GM19438 (cell line): ENCODE results near the gene AKAIN1.

Source experiments
- ATAC-seq: cut with Tn5 transposase; IDR thresholded peaks from one replicate; pipeline ENCODE4 v1.9.1; 2021; ENCODE audit warnings: low read depth; ENCODE audit not compliant: unreplicated experiment

AKAIN1 gene

DNA sequence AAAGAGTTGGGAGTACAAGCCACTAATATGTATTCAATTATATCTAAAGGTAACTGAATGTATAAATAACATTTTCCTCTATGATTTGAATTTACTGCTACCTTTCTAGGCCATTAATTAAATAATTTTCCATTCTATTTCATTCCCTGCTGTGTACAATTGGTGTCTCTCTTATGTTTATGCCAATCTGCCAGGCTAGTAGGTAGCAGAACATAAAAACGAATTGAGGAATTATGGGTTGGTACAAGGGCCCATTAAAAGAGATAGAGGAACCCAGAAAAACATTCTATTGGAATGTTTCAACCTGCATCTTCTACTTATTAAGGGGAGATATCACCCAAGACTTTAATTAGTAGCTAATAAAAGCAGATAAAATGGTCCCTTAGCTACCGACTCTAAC is 32.2 kb downstream of the AKAIN1 start:
- no peak for ATAC-seq

DNA sequence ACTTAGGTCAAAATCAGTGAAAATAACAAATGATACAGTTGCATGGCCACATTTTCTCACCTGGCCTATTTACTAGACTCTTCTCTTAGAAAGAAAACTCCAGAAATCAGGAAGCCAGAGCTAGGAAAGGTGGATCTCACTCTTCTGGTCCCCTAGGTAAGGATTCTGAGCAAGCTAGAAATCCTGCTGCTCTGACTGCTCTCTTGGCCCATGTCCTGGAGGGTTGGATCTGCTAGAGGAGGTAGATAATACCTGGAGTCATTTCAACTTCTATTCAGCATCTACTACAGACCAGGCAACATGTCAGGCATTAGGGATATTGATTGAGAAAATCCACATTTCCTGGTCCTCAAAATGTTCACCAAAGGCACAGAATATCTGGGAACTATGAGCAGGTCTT is 34.9 kb downstream of the AKAIN1 start:
- no peak for ATAC-seq

GRCh38 chr18:5159080-5159479 is 38.0 kb downstream of the AKAIN1 start:
- no peak for ATAC-seq

GRCh38 chr18:5158587-5158986 is 38.5 kb downstream of the AKAIN1 start:
- no peak for ATAC-seq

DNA sequence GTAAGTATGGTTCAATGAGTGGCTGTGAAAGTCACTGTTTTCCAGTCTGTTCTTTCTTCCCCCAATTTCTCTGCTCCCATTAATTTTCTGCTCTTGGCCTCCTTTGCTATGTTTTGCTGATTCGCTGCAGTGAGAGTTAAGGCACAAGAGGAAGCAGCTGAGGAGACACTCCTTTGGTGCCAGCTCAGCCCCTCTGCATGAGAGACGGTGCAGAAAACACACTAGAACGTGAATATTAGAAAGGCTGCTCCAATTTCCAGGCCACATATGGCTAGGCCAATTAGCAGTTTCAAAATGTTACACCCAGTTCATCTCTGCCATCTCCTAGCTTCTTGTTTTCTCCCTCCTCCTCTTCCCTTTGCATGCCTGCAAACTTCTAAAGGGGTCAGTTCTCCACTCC is 38.9 kb downstream of the AKAIN1 start:
- no peak for ATAC-seq

- no peak for ATAC-seq
These were observed 41.2 kb downstream of the AKAIN1 start for GRCh38 chr18:5155907-5156287.

- ATAC-seq = no peak
These were observed 41.7 kb downstream of the AKAIN1 start for GRCh38 chr18:5155218-5155906.

- ATAC-seq = no peak
These were observed 44.6 kb downstream of the AKAIN1 start for GRCh38 chr18:5152343-5153020.

GRCh38 chr18:5150894-5151293 is 46.2 kb downstream of the AKAIN1 start:
- ATAC-seq = no peak

DNA sequence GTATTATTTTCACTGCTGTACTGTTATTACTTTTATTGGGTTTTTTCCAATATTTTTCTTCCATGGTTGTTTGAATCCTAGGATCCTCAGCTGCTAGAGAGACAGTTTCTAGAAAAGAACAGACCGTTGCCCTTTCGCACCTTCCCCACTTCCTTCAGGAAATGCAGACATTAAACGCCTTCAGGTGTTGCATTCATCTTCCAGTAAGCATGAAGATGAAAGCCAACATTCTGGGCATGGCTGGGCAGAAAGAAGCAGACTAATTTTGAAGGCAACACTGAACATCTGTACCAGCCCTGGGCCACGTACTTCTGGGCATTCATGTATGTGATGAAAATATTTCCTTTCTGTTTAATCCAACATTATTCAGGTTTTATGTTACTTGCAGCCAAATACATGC is 51.0 kb downstream of the AKAIN1 start:
- ATAC-seq = no peak

DNA sequence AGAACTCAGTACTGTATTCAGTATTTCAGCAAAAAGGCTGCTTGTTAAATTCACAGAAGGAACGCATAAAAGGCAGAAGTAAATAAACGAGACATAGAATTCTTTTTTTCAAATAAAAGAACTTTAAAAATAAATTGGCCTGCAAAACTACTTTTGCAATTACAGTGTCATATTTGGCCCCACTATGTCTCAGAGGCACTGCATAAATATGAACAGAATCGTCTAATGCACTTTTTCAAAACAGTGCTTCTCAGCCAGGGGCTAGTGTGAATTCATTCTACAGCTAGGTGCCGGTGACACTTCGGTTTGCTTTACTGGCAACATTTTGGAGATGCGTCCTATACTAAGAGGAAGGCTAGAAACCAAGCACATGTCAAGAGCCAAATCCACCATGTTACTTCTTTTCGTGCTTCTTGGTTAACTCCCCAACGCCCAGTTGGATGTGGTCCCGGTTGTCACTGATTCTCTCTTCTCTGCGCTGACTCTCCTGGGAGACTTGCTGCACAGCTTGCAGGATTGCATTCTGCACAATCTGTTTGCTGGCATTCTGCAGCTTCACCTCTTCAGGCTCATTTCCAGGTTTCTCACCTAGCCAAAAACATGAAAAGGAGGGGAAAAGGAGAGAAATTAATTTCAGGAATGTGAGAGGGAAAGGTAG is 51.8 kb downstream of the AKAIN1 start:
- ATAC-seq = no peak

GRCh38 chr18:5144629-5145028 is 52.4 kb downstream of the AKAIN1 start:
- ATAC-seq = no peak

DNA sequence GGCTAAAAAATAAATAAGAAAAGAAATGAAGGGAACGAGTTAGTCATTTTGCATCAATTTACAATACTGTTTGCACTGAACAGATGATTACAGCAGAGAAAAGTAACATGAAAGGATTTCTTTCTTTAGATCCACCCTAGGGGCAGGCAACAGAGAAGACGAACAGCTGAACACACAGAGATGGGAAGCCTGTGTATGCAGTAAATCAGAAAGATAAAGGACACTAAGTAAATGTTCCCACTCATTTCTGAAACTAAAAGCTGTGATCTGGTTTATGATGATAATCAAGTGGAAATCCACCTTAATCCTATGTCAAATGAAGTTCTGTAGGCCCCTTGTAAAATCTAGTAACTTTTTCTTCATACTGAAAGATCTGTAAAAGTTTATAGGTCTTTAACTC is 54.2 kb downstream of the AKAIN1 start:
- no peak for ATAC-seq

DNA sequence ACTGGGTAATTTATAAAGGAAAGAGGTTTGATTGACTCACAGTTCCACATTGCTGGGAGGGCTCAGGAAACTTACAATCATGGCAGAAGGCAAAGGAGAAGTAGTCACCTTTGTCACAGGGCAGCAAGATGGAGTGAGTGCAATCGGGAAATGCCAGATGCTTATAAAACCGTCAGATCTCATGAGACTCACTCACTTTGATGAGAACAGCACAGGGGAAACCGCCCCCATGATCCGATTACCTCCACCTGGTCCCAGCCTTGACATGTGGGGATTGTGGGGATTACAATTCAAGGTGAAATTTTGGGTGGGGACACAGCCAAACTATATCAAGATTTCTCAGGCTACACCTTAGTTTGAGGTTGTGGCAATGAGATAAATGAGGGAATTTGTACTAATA is 54.9 kb downstream of the AKAIN1 start:
- ATAC-seq = no peak

- ATAC-seq = no peak
These were observed 59.8 kb downstream of the AKAIN1 start for GRCh38 chr18:5137261-5137660.

- no peak for ATAC-seq
These were observed 64.1 kb downstream of the AKAIN1 start for GRCh38 chr18:5132987-5133386.

DNA sequence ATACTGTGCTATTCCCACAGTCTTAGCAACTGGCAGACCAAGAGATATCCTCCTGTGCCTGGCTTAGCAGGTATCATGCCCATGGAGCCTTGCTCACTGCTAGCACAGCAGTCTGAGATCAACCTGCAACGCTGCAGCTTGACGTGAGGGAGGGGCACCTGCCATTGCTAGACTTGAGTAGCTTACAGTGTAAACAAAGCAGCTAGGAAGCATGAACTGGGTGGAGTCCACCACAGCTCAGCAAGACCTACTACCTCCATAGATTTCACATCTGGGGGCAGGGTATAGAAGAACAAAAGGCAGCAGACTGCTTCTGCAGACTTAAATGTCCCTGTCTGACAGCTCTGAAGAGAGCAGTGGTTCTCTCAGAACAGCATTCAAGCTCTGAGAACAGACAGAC is 74.8 kb downstream of the AKAIN1 start:
- no peak for ATAC-seq

- ATAC-seq = no peak
These were observed 86.8 kb downstream of the AKAIN1 start for GRCh38 chr18:5110266-5110665.

GRCh38 chr18:5107988-5108387 is 89.1 kb downstream of the AKAIN1 start:
- no peak for ATAC-seq

DNA sequence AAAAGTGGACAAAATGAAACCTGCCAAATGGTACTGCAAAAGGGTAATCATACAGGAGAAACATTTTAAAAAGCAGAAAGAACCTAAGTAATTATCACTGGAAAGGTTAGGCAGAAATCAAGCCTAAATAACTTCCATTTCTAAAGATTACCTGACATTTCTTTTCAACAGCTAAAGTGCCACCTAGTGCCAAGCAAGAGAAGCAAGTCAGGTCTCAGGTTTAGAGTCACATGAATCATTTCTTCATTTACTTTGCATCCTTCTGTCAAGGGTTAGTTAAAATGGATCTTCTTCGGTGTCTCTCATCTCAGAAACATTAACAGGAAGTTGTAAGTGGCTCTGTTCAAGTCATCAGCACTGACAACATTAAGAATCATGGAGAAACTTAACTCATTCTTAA is 90.3 kb downstream of the AKAIN1 start:
- no peak for ATAC-seq

- ATAC-seq = no peak
These were observed 92.8 kb downstream of the AKAIN1 start for GRCh38 chr18:5104246-5104645.

- no peak for ATAC-seq
These were observed 93.4 kb downstream of the AKAIN1 start for GRCh38 chr18:5103693-5104092.
